Activated T-helper 1 cell treated with anti-CD3 and anti-CD28 coated beads, Interleukin-2, amount 50 U/mL, for 16 hours (primary cell): ENCODE measurements around the gene NUFIP1.
"Not testable (repeated sequence)": the region's sequence is repeated elsewhere in the genome, so short reads cannot be mapped to it uniquely, and the experiment has no call there.

Experiments used
- DNase-seq, 2 donors: peaks; one replicate each; pipeline ENCODE4 v3.0.0-alpha.2; 2020; ENCODE audit warnings: low read depth in 1 of 2, low spot score in 1 of 2

NUFIP1 gene

DNA sequence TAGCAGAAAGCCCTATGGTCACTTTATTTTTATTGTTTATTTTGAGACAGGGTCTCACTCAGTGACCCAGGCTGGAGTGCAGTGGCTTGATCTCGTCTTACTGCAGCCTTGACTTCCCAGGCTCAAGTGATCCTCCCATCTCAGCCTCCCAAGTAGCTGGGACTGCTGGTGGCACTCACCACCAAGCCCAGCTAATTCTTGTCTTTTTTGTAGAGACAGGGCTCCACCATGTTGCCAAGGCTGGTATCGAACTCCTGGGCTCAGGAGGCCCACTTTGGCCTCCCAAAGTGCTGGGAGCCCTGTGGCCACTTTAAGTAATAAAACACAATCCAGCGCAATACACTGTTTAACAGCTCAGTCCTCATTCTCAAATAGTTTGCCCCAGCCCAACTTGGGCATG is 69.3 kb downstream of the NUFIP1 start:
- no peak for DNase-seq

GRCh38 chr13:44919104-44919804 is 70.0 kb downstream of the NUFIP1 start:
- no peak for DNase-seq

GRCh38 chr13:44918326-44919103 is 70.8 kb downstream of the NUFIP1 start:
- DNase-seq = peak; percentile 55 to 63

DNA sequence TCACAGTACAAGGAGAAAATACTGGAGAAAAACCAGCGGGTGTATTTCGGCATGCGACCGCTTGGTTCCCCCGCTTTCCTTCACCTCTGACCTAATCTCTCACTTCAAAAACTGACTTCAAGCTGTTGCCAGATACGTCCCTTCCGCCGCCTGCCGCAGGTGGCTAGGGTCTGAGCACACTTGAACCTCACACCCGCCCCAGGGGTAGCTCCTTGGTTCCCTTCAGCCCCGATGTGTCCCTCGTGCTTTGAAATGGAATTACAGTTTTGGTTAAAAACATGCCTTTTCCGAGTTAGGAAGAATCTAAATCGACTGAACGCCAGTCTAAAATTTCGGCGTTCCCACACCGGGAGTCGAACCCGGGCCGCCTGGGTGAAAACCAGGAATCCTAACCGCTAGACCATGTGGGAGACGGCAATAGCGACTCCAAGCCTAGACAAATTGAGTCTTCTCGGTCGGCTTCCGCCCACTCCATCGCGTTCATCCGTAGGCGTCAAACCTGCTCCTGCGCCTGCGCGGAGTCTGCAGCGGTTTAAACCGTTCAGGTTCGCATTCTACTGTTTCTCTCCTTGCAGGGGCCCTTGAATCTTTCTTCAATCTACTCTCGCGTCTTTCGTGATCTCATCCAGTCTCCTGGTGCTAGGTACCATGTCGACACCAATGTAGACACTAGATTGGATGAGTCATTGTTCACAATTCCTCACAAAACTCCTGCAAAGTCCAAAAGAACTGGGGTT is 71.5 kb downstream of the NUFIP1 start:
- DNase-seq = peak; percentile 93 to 97

- no peak for DNase-seq
Measured at GRCh38 chr13:44912278-44913016, 76.8 kb downstream of the NUFIP1 start.

DNA sequence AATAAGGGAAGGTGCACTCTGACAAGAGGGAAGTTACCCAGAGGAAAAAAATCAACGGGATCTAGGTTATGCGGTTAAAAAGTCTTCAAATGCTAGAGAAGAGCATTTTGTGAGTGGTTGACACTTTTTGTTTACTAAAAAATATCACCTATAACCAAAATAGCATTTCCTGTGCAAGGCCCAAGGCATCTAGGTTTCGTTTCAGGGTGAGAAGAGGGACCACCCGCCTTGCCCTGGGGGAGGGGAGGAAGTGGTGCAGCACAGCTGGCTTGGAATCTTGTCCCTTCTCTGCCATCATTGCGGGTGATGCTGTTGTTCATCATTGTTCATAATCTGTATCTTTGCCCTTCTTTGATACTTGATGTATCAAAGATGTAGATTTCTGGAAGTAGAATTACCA is 80.6 kb downstream of the NUFIP1 start:
- DNase-seq = no peak

DNA sequence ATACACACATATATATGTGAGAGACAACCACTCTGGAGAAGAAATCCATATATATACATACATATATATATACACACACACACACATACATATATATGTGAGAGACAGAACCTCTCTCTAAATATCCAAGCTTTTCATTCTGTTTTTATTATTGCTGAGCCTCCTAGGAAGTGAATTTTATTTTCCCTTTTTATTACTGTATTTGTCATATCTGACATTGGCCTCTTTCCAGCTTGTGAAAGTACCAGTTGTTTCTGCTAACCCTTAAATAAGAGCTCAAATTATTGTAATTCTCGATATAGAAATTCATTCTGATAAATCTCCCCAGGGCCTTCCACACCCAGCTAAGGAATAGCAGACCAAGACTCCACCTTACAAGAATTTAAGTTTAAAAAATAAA is 81.0 kb downstream of the NUFIP1 start:
- no peak for DNase-seq

DNA sequence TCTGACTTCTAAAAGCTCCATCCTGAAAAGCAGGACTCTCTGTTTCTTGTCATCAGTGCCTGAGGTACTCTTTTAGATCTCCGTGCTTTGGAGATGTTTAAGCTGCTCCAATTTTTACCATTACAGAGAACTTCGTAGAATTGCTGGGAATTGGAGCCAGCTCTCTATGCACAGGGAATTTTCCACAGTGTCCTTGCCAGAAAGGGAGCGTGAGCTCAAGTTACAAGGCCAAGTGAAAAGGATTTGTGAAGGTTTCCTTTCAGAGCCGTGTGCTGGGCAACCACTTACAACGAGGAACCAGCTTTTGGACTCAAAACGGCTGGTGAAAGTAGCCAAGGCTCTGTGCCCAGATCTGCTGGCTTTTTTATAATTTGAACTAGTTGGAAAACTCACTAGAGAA is 82.6 kb downstream of the NUFIP1 start:
- no peak for DNase-seq

- no peak for DNase-seq
Measured at GRCh38 chr13:44906230-44906629, 83.0 kb downstream of the NUFIP1 start.

GRCh38 chr13:44905556-44905955 is 83.7 kb downstream of the NUFIP1 start:
- no peak for DNase-seq

DNA sequence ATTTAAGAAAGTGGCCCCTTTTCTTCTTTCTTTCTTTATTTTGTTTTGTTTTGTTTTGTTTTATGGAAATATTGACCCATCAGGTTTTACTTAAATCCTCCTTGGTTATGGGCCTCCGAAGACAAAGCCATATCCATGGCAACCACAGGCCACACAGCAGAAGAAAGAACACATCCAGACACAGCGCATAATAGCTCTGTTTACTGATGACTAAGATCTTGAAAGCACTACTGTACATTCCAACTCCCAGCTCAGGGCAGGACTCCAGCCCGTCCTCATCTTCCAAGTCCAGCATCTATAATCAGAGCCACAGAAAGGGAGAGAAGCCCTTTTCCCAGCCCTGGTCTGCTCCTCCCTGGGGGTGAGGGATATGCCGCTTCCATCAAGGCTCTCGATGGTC is 84.3 kb downstream of the NUFIP1 start:
- no peak for DNase-seq

DNA sequence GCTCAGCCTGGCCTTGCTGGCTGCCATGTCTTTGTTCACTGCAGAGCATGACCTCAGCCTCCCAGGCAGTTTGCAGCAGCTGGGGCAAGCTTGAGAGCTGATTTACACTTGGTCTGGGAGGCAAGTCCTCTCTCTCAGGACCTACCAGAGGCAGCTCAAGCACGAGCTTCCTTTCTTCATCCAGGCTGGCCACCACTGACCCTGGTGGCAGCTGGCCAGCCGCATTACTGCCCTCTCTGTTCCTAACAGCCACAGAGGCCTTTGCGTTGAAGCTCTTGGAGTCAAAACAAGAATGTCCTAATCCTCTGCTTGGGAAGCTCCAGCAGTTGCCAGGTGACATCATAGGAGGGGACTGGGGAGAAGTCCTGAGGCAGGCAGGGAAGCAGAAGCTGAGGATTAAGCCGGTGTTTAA is 85.7 kb downstream of the NUFIP1 start:
- no peak for DNase-seq

DNA sequence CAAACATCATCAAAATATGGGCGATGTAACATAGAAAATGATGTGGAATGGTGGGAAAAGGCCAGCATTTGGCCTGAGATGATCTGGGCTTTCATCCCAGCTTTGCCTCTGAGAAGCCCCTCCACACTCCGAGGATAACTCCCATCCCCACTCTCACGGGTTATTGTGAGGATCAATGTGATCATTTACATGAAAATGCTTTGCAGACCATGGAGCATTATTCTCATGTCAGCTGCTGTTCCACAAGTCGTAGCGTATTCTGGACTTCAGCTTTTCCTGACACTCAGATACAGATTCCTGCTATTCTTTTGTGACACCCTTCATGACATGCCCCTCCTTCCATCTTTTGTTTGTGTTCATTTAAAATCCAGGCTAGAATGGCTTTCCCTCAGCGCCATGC is 86.5 kb downstream of the NUFIP1 start:
- no peak for DNase-seq

GRCh38 chr13:44899967-44900366 is 89.3 kb downstream of the NUFIP1 start:
- DNase-seq = no peak

DNA sequence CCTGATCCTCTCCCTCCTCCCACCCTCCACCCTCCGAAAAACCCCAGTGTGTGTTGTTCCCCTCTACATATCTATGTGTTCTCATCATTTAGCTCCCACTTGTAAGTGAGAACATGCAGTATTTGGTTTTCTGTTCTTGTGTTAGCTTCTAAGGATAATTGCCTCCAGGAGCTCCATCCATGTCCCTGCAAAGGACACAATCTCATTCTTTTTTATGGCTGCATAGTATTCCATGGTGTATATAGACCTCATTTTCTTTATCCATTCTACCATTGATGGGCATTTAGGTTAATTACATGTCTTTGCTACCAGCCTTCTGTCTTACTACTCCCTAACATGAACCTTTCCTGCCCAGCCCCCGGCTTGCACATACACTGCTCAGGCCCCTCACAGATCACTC is 91.0 kb downstream of the NUFIP1 start:
- DNase-seq = not testable (repeated sequence)

DNA sequence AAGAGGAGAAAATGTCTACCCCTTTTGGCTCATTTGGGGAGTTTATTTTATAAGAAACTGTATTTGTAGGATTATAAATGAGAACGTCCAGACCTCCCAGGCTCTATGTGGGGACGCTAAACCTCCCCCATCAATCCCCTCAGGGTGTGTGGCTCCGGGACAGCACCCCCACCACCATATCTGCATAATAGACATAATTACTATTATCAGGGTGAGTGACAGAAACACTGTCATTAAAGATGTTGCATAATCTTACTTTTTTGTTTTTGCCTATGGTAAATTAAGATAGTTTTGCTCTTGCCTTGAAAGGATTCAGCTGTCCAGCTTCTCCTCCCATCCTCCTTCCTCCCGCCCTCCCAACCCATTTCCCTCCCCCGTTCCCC is 93.3 kb downstream of the NUFIP1 start:
- DNase-seq = no peak

DNA sequence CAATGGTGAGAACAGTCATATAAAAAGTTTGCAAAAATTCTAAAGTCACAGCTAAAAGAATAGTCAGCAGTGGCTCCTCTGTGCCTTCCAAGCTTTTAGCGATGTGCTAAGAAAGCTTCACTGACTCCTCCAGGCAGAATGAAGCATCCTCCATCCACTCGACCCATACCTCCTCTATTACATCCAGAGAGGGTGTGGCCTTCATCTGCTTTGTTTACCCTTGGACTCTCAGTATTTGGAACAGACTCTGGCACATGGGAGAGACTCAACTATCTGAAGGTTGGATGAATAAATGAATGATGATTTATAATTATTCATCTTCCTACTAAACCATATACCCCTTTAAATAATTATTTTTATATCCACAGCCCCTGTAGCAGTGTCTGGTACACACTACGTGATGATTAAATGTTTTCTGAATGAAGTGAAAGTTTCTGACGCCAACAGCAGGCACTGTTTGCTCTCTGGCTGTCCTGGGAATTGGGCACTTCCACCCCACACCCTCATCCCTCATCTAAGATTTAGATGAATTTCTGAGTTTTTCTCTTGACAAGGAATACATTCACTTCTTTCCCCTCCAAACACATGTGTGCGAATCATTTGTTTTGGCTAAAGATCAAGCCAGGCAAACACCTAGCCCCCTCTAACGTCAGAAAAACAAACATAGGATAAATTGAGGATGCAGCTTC is 93.9 kb downstream of the NUFIP1 start:
- DNase-seq = no peak

GRCh38 chr13:44894001-44894770 is 95.1 kb downstream of the NUFIP1 start:
- DNase-seq = no peak
